ENCODE results near the gene LCE5A. TPM values are rescaled to one million over a fixed set of nuclear protein-coding genes. Genes with fewer than 3 reads are reported as not detected.
"Not testable (repeated sequence)": the region's sequence is repeated elsewhere in the genome, so short reads cannot be mapped to it uniquely, and the experiment has no call there.

The LCE5A gene
- total RNA-seq, 1 donor from 2014 or later, result not detected

DNA sequence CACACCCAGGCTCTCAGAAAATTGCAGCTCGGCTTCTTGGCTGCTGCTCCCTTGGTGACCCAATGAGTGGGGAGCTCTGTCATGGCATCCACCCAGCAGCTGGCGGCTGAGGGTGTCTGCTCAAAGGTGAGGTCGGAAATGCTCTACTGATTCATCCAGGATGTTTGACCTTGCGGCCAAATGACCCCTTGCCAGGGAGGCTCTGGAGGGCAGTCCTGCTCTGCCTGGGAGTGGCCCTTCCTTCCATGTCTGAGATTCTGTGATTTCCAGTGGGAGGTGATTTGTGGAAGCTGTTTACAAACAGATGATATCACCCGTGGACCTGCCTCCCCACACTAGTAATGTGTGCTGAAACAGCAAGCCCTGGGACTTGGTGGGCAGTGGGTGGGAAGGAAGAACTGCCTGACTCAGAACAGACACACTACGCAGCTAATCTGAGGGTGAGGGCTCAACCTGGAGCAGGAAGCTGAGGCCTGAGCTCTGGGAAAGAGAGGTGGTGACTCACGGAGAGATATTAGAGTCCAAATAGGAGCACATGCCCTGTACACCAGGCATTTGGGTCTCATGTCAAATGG is 6.7 kb downstream of the LCE5A start:
- DNase-seq, result no peak

DNA sequence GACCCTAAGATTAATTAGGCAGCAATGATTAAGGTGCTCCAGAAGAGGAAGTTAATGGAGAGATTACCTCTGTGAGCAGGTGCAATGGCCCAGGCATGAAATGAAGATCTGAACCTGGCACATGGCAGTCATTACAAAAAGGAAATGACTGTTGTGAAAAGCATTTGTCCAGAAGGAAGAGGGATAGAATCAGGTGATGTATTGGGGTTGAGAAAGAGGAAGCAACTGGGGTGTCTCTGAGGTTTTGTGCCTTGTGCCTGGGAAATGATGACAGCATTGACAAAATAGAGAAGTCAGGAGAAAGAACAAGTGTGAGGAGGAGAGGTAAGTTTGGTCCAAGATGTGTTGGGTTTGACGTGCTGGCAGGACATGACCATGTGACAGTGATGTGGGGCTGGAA is 9.2 kb downstream of the LCE5A start:
- no peak for DNase-seq

DNA sequence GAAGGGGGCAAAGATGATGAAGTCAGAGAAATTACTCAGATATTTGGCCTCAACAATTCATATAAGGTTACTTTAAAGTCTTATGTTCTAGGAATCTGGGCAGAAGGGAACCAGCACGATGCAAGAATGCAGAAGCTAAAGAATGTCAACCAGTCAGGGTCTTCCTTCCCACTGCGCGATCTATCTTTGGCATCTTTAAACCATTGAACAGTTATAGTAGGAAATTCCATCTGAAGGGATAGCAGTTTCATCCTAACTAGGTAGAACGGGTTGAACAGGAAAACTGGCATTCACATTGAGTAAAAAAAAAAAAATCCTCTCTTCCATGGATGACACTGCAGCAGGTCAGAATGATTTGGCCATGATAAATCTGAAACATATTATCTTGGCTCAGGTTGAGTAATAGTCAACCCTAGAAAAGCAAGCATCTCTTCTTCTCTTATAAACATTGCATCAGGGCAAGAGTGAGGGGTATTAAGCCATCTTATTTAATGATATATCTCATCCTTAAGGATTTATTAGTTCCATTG is 10.0 kb downstream of the LCE5A start:
- no peak for DNase-seq

DNA sequence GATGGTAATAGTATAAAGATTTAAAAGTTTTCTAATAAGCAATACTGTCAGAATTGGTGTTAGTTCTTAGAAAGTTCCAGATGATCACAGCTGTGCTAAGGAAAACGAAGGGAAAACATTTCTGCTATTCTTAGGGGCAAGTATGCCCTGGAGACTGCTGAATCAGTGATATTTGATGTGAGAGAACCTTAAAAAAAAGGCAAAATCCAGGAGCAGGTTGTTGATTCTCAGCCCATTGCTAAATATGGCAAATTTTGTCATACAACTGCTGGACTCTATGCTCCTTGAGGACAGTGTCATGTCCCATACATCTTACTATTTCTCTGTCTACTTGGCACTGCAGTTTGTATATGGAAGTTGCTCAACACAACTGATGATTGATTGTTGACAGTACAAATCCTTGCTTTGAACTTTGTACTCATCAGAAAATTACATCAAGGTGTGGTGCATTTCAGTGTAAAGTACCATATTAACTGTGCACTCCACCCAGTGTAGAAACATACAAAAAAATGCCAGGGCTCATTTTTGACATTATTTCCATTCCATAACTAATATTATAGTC is 14.6 kb downstream of the LCE5A start:
- DNase-seq, result no peak

DNA sequence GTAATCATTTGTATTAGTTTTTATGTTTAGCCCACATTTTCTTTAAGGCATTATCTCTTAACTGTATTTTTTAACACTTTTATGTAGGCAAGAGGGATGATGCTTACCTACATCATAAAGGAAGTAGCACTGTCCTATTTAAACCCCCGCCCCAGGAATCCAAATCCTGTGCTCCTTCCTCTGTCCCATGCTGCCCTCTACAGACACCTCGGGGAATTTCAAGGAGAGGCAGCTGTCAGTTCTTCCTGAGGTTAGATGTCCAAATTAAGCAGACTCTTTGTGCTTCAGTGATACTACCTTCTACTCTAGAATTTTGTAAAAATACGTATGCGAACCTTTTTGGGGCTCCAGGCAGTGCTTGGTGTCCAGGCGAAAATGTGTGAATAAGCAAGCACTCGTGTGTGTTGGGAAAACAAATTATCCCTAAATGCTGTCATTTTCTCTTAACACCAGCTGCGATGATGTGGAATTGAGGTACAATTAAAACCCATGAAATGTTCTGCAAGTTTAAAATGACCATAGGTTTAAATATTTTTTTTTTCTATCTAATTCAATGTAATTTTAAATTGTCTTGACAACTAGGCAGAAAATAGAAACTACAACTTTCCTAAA is 22.8 kb downstream of the LCE5A start:
- no peak for DNase-seq

DNA sequence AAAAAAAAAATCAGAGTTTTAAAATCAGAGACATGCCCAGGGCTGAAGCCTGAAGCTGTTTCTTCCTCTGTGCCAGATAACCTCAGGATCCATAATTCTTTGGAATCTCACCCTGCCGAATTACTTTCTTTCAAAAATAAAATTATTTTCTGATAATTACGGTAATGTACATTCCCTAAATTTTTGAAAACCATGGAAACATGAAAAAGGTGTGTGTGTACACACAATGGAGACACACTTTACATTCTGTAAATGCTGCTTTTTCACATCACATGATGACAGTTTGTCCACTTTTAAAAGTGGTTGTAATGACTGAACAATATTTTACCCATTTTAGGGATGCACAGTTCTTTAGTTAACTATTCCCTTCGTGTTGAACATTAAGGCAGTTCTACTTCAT is 25.2 kb downstream of the LCE5A start:
- no peak for DNase-seq

GRCh38 chr1:152537496-152537895 is 26.9 kb downstream of the LCE5A start:
- DNase-seq, result no peak

DNA sequence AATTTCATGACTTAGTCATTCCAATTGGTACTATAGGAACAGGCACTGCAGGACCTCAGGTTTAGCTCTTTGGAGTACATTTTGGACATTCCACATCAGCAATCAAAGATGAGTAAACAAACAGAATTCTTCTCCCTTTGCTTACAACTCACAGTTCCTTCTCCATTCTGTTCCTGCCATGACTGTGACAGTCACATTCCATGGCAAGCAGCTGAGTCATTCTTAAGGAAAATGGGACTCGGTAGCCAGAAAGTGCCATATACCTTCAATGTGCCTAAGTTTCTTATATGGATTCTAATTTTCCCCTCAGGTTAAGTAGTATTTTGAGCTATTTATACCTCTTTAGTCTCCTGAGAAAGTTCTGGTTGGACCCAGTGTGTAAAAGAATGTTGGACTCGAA is 29.3 kb downstream of the LCE5A start:
- no peak for DNase-seq

- no peak for DNase-seq
These were observed 33.2 kb downstream of the LCE5A start for GRCh38 chr1:152543820-152544219.

GRCh38 chr1:152546704-152547103 is 36.1 kb downstream of the LCE5A start:
- no peak for DNase-seq

- not testable (repeated sequence) for DNase-seq
These were observed 37.8 kb downstream of the LCE5A start for GRCh38 chr1:152548358-152548757.

Other genes starting within 250 kb of the LCE5A start
- 171 TPM for gene FLG, start 185.6 kb upstream of the LCE5A start, total RNA-seq
- 139 TPM for gene FLG2, start 150.8 kb upstream of the LCE5A start, total RNA-seq
- 4.3 TPM for gene CRNN, start 96.5 kb upstream of the LCE5A start, total RNA-seq
- 5.0 TPM for gene CRCT1, start 3.7 kb downstream of the LCE5A start, total RNA-seq
- 1.3 TPM for gene LCE3E, start 56.0 kb downstream of the LCE5A start, total RNA-seq
- gene LCE3D, start 69.7 kb downstream of the LCE5A start, total RNA-seq, result 1.9 TPM
- not detected for gene LCE3C, start 89.4 kb downstream of the LCE5A start, total RNA-seq
- gene LCE3B, start 103.0 kb downstream of the LCE5A start, total RNA-seq, result not detected
- not detected for gene LCE3A, start 112.3 kb downstream of the LCE5A start, total RNA-seq
- 0.49 TPM for gene LCE2D, start 152.6 kb downstream of the LCE5A start, total RNA-seq
- gene LCE2C, start 164.5 kb downstream of the LCE5A start, total RNA-seq, result 3.4 TPM
- gene LCE2B, start 175.3 kb downstream of the LCE5A start, total RNA-seq, result 5.9 TPM
- 1.2 TPM for gene LCE2A, start 187.5 kb downstream of the LCE5A start, total RNA-seq
- not detected for gene LCE4A, start 197.4 kb downstream of the LCE5A start, total RNA-seq
- 0.89 TPM for gene KPRP, start 247.2 kb downstream of the LCE5A start, total RNA-seq